H1 (cell line): ENCODE measurements around the gene KIAA0930.

Experiments used
- POLR2A ChIP-seq, 2 experiments: IDR thresholded peaks; 1 replicate in 1 of 2; 2 replicates in 1 of 2; pipeline ENCODE4 v1.6.1; 2011; ENCODE audit warnings: low read depth in 2 of 2, low read length in 2 of 2, mild to moderate bottlenecking in 2 of 2; ENCODE audit errors: control extremely low read depth in 1 of 2
- SP4 ChIP-seq: IDR thresholded peaks from 2 replicates; pipeline ENCODE4 v1.6.1; 2012; ENCODE audit warnings: low read length, inconsistent platforms
- TF ChIP-seq, protein P1 (sequence below), 3 experiments: IDR thresholded peaks; 1 replicate in 2 of 3; 2 replicates in 1 of 3; pipeline versions ENCODE4 v1.5.1 to v1.6.1; 2011; ENCODE audit warnings: low read length in 3 of 3, mild to moderate bottlenecking in 3 of 3, inconsistent platforms in 2 of 3, low read depth in 1 of 3, moderate library complexity in 1 of 3; ENCODE audit not compliant: insufficient read depth in 1 of 3; ENCODE audit errors: control extremely low read depth in 1 of 3

DNA sequence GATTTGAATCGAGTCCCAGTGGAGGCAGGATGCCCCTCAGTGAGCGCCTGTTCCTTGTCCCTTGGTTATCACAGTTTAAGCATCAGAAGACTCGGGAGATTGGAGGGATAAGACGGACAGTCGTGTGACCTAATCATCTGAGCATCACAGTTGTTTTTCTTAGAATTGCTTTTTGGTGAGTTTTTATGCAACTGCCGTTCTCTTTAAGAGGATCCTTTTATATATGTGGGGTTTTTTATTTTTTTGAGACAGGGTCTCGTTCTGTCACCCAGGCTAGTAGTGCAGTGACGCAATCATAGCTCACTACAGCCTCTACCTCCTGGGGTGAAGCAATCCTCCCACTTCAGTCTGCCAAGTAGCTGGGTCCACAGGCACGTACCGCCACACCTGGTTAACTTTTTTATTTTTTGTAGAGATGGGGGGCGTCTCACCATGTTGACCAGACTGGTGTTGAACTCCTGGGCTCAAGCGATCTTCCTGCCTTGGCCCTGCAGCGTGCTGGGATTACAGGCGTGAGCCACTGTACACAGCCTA lies 60.5 kb downstream of the KIAA0930 start:
- TF ChIP-seq, protein P1, sequence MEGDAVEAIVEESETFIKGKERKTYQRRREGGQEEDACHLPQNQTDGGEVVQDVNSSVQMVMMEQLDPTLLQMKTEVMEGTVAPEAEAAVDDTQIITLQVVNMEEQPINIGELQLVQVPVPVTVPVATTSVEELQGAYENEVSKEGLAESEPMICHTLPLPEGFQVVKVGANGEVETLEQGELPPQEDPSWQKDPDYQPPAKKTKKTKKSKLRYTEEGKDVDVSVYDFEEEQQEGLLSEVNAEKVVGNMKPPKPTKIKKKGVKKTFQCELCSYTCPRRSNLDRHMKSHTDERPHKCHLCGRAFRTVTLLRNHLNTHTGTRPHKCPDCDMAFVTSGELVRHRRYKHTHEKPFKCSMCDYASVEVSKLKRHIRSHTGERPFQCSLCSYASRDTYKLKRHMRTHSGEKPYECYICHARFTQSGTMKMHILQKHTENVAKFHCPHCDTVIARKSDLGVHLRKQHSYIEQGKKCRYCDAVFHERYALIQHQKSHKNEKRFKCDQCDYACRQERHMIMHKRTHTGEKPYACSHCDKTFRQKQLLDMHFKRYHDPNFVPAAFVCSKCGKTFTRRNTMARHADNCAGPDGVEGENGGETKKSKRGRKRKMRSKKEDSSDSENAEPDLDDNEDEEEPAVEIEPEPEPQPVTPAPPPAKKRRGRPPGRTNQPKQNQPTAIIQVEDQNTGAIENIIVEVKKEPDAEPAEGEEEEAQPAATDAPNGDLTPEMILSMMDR (IDR thresholded peaks at IDR 0.05; ENCODE audit: control extremely low read depth in 1 of 3, insufficient read depth in 1 of 3, low read depth in 1 of 3, low read length in 3 of 3): no peak
- TF ChIP-seq POLR2A (IDR thresholded peaks at IDR 0.05; ENCODE audit: control extremely low read depth in 1 of 2, low read depth in 2 of 2, low read length in 2 of 2): no peak
- TF ChIP-seq SP4: no peak
